ENCODE measurements around the gene MYZAP. TPM values are rescaled to one million over a fixed set of nuclear protein-coding genes. Genes with fewer than 3 reads are reported as not detected.

MYZAP gene
- total and polyA plus RNA-seq, 2 of the 4 experiments (the other 2 are of a cell fraction), result not detected

GRCh38 chr15:57567891-57568290, 23.8 kb upstream of the MYZAP start:
- Histone ChIP-seq H4K5ac (ENCODE audit: low read depth, low read length) (no peak overlapping the region), H3K27me3 (ENCODE audit: control insufficient read depth, insufficient read depth, low read length) (peaks cover 10% of the 10 kb centered on the region), H3K27ac (ENCODE audit: insufficient read depth, low read length) (no peak overlapping the region), H3K4me3 (ENCODE audit: insufficient read depth, low read depth, low read length) (no peak overlapping the region), H2AK5ac (ENCODE audit: low read depth, low read length) (no peak overlapping the region), H2BK5ac (ENCODE audit: low read depth, low read length, poor library complexity, severe bottlenecking) (no peak overlapping the region), H3K56ac (ENCODE audit: extremely low read depth, insufficient read depth, low read length) (no peak overlapping the region), H3K9me1 (ENCODE audit: insufficient read depth, low read length) (no peaks in the 10 kb centered on the region), H3K18ac (ENCODE audit: low read depth, low read length) (no peak overlapping the region), H3K4me2 (ENCODE audit: low read depth, low read length) (no peak overlapping the region), H3K9ac (ENCODE audit: low read depth, low read length) (no peak overlapping the region), H4K91ac (ENCODE audit: insufficient read depth, low read depth, low read length) (no peak overlapping the region), H3K79me1 (ENCODE audit: low read depth in 1 of 2, low read length in 2 of 2) (no peaks in the 10 kb centered on the region), H3K4me1 (ENCODE audit: control insufficient read depth, insufficient read depth, low read length) (no peaks in the 10 kb centered on the region), H2BK20ac (ENCODE audit: low read depth, low read length) (no peak overlapping the region), H2AFZ (replicated peaks; ENCODE audit: low read length, poor library complexity) (no peak overlapping the region), H2AK9ac (replicated peaks; ENCODE audit: low read depth, low read length, poor library complexity) (no peak overlapping the region), H2BK120ac (ENCODE audit: low read depth, low read length) (no peak overlapping the region), H4K20me1 (ENCODE audit: insufficient read depth, low read length) (no peaks in the 10 kb centered on the region), H4K8ac (ENCODE audit: low read depth in 2 of 2, low read length in 2 of 2) (no peak overlapping the region), H3K14ac (replicated peaks; ENCODE audit: low read depth, low read length) (no peak overlapping the region), H3K36me3 (ENCODE audit: control insufficient read depth, insufficient read depth, low read length) (no peaks in the 10 kb centered on the region), H2BK15ac (ENCODE audit: low read depth, low read length) (no peak overlapping the region), H3K23ac (ENCODE audit: low read depth, low read length) (no peak overlapping the region), H3K4ac (ENCODE audit: low read depth, low read length) (no peak overlapping the region), H3K9me3 (ENCODE audit: control insufficient read depth, insufficient read depth, low read length) (no peaks in the 10 kb centered on the region)
- WGBS, 2 experiments (ENCODE audit: extremely low coverage in 2 of 2, insufficient read length in 1 of 2), result no CpG with 5 or more reads among the region's 3 CpGs
- ATAC-seq (ENCODE audit: low read depth) (no peak), DNase-seq (no peak)
- no TSS peak for BruUV-seq (replicated peaks)
- ChIA-PET CTCF (no interaction called here), POLR2A (ENCODE audit: unreplicated experiment) (interaction anchor here (0.6 kb wide), 1 partner anchor 499 kb away, joined by 3 read pairs; no protein-coding TSS in a partner anchor)
- in situ Hi-C loops (cut with MboI; ENCODE audit: low sequenced_read_pairs), result loop anchor here (10.0 kb wide), 1 partner anchor 297 kb away; no protein-coding TSS in a partner anchor
- TF ChIP-seq POLR2A (IDR thresholded peaks at IDR 0.05; ENCODE audit: low read depth, low read length) (no peak), MAFK (IDR thresholded peaks at IDR 0.05; ENCODE audit: low read depth, low read length) (no peak), RAD21 (IDR thresholded peaks at IDR 0.05; ENCODE audit: low read length) (no peak), MXI1 (IDR thresholded peaks at IDR 0.05; ENCODE audit: borderline replicate concordance, low read depth, low read length) (no peak), CHD1 (IDR thresholded peaks at IDR 0.05; ENCODE audit: low read depth, low read length) (no peak), SMC3 (IDR thresholded peaks at IDR 0.05; ENCODE audit: low read depth, low read length) (no peak), BHLHE40 (IDR thresholded peaks at IDR 0.05; ENCODE audit: low read depth, low read length) (no peak), NFE2L2 (IDR thresholded peaks at IDR 0.05; ENCODE audit: low read depth, low read length) (no peak), RFX5 (IDR thresholded peaks at IDR 0.05; ENCODE audit: low read depth, low read length) (no peak), RCOR1 (IDR thresholded peaks at IDR 0.05; ENCODE audit: insufficient replicate concordance, low read length) (no peak), CTCF (conservative IDR thresholded peaks at IDR 0.05; ENCODE audit: low read depth, low read length) (no peak), CEBPB (IDR thresholded peaks at IDR 0.05; ENCODE audit: low read depth, low read length) (no peak), MAZ (IDR thresholded peaks at IDR 0.05; ENCODE audit: borderline replicate concordance, low read depth, low read length) (no peak), FOS (IDR thresholded peaks at IDR 0.05; ENCODE audit: low read depth, low read length) (no peak)
- TF ChIP-seq, protein P1, sequence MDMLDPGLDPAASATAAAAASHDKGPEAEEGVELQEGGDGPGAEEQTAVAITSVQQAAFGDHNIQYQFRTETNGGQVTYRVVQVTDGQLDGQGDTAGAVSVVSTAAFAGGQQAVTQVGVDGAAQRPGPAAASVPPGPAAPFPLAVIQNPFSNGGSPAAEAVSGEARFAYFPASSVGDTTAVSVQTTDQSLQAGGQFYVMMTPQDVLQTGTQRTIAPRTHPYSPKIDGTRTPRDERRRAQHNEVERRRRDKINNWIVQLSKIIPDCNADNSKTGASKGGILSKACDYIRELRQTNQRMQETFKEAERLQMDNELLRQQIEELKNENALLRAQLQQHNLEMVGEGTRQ (IDR thresholded peaks at IDR 0.05; ENCODE audit: low read depth, low read length), result no peak
- TF ChIP-seq, protein P2, sequence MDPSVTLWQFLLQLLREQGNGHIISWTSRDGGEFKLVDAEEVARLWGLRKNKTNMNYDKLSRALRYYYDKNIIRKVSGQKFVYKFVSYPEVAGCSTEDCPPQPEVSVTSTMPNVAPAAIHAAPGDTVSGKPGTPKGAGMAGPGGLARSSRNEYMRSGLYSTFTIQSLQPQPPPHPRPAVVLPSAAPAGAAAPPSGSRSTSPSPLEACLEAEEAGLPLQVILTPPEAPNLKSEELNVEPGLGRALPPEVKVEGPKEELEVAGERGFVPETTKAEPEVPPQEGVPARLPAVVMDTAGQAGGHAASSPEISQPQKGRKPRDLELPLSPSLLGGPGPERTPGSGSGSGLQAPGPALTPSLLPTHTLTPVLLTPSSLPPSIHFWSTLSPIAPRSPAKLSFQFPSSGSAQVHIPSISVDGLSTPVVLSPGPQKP (IDR thresholded peaks at IDR 0.05; ENCODE audit: borderline replicate concordance, low read depth, low read length), result no peak
- dilution Hi-C loops (cut with HindIII; ENCODE audit: low sequenced_read_pairs, unreplicated experiment), result no loop called here
- intact Hi-C loops (cut with micrococcal nuclease), result loop anchor here (10.0 kb wide), 1 partner anchor 507 kb away; no protein-coding TSS in a partner anchor
